HG03060 (cell line): Measurements from ENCODE around the gene ACAD11.
"Not testable (repeated sequence)": the region's sequence is repeated elsewhere in the genome, so short reads cannot be mapped to it uniquely, and the experiment has no call there.

ENCODE experiments used
- ATAC-seq: cut with Tn5 transposase; IDR thresholded peaks from one replicate; pipeline ENCODE4 v1.9.1; 2021; ENCODE audit warnings: low read depth, moderate number of reproducible peaks; ENCODE audit not compliant: unreplicated experiment

Gene ACAD11

GRCh38 chr3:132606620-132607019, 53.0 kb downstream of the ACAD11 start:
- not testable (repeated sequence) for ATAC-seq

GRCh38 chr3:132606085-132606484, 53.5 kb downstream of the ACAD11 start:
- no peak for ATAC-seq

- ATAC-seq = no peak
Observed at GRCh38 chr3:132605374-132605792, 54.2 kb downstream of the ACAD11 start.

- not testable (repeated sequence) for ATAC-seq
Observed at GRCh38 chr3:132600614-132601013, 59.0 kb downstream of the ACAD11 start.

GRCh38 chr3:132598181-132598580, 61.4 kb downstream of the ACAD11 start:
- ATAC-seq = no peak

- no peak for ATAC-seq
Observed at GRCh38 chr3:132597660-132598059, 61.9 kb downstream of the ACAD11 start.

- ATAC-seq = no peak
Observed at GRCh38 chr3:132596816-132597433, 62.7 kb downstream of the ACAD11 start, which contains the start of gene ACKR4. Gene ACKR4, plus strand, starts transcription at chr3:132597270. Its CDS starts 3,128 bp downstream, at chr3:132600398.

GRCh38 chr3:132596326-132596725, 63.3 kb downstream of the ACAD11 start:
- no peak for ATAC-seq

- ATAC-seq = no peak
Observed at GRCh38 chr3:132595014-132595413, 64.6 kb downstream of the ACAD11 start.

GRCh38 chr3:132594498-132594897, 65.1 kb downstream of the ACAD11 start:
- no peak for ATAC-seq

- no peak for ATAC-seq
Observed at GRCh38 chr3:132593947-132594323, 65.7 kb downstream of the ACAD11 start.

GRCh38 chr3:132593241-132593946, 66.2 kb downstream of the ACAD11 start:
- no peak for ATAC-seq

- ATAC-seq = no peak
Observed at GRCh38 chr3:132592216-132592615, 67.4 kb downstream of the ACAD11 start.

GRCh38 chr3:132587401-132587800, 72.2 kb downstream of the ACAD11 start:
- ATAC-seq = no peak

- no peak for ATAC-seq
Observed at GRCh38 chr3:132573797-132574211, 85.8 kb downstream of the ACAD11 start.

GRCh38 chr3:132570016-132570415, 89.6 kb downstream of the ACAD11 start:
- ATAC-seq = no peak

- no peak for ATAC-seq
Observed at GRCh38 chr3:132569580-132569979, 90.0 kb downstream of the ACAD11 start.

- no peak for ATAC-seq
Observed at GRCh38 chr3:132569153-132569552, 90.5 kb downstream of the ACAD11 start.

- ATAC-seq = no peak
Observed at GRCh38 chr3:132568422-132568821, 91.2 kb downstream of the ACAD11 start.

- no peak for ATAC-seq
Observed at GRCh38 chr3:132564070-132564465, 95.5 kb downstream of the ACAD11 start.

GRCh38 chr3:132563420-132564069, 96.1 kb downstream of the ACAD11 start:
- no peak for ATAC-seq

- ATAC-seq = no peak
Observed at GRCh38 chr3:132561003-132561402, 98.6 kb downstream of the ACAD11 start.
